Peyer's patch (tissue), 4 donors: ENCODE measurements around the gene OLFML2A. TPM values are rescaled to one million over a fixed set of nuclear protein-coding genes. Genes with fewer than 3 reads are reported as not detected.
"Not testable (repeated sequence)": the region's sequence is repeated elsewhere in the genome, so short reads cannot be mapped to it uniquely, and the experiment has no call there.

Source experiments
- DNase-seq, 3 donors: peaks; one replicate each; pipeline ENCODE4 v3.0.0-alpha.2; 2017 to 2019
- H3K27ac ChIP-seq, 4 donors: fragments of 200-600 bp; sonication (generic); one replicate each; pipeline ENCODE4 v1.5.1; 2016 to 2019
- H3K27me3 ChIP-seq, 2 donors: fragments of 200-600 bp; sonication (generic); one replicate each; pipeline ENCODE4 v1.5.1; 2019
- H3K36me3 ChIP-seq, 3 donors: fragments of 200-600 bp; sonication (generic); one replicate each; pipeline ENCODE4 v1.5.1; 2016 to 2019
- H3K4me1 ChIP-seq, 4 donors: fragments of 200-600 bp; sonication (generic); one replicate each; pipeline ENCODE4 v1.5.1; 2016 to 2019
- H3K4me3 ChIP-seq, 4 donors: fragments of 200-600 bp; sonication (generic); 1 replicate in 3 of 4; 2 replicates in 1 of 4; pipeline ENCODE4 v1.5.1; 2016 to 2019; ENCODE audit warnings: mild to moderate bottlenecking in 1 of 4
- H3K9me3 ChIP-seq, 4 donors: fragments of 200-600 bp; sonication (generic); one replicate each; pipeline ENCODE4 v1.5.1; 2016 to 2019; ENCODE audit warnings: mild to moderate bottlenecking in 1 of 4
- CTCF ChIP-seq, 6 experiments: fragments of 450-650 bp in 4 of 6; fragments of 200-600 bp in 2 of 6; sonication (generic) in 1 of 6; IDR thresholded peaks; one replicate each; pipeline ENCODE4 v1.5.1; 2017 to 2019; ENCODE audit warnings: antibody characterized with exemption in 6 of 6, mild to moderate bottlenecking in 3 of 6, moderate library complexity in 1 of 6
- POLR2A ChIP-seq, 2 donors: fragments of 450-650 bp; IDR thresholded peaks; one replicate each; pipeline ENCODE4 v1.5.1; 2017; ENCODE audit warnings: antibody characterized with exemption in 2 of 2, mild to moderate bottlenecking in 2 of 2, moderate library complexity in 2 of 2
- total RNA-seq, 4 donors: library from RNA; depleted of rRNA; stranded (reverse); fragments of >200 nt; gene quantifications; one replicate each; pipeline ENCODE4 v1.1.0, GENCODE V29; 2016

The OLFML2A gene
- total RNA-seq, 4 donors from 2014 or later, result 0.88 to 10.0 (median 8.7) TPM

GRCh38 chr9:124830593-124830992 is 53.7 kb downstream of the OLFML2A start:
- peaks cover 0 to 13% (median 0%) of the 10 kb centered on the region in 4 donors for H3K4me1 ChIP-seq
- no peaks in the 10 kb centered on the region for H3K36me3 ChIP-seq
- DNase-seq, result no peak
- no peak overlapping the region for H3K4me3 ChIP-seq
- H3K27me3 ChIP-seq, result no peaks in the 10 kb centered on the region
- no peak overlapping the region for H3K27ac ChIP-seq
- no peaks in the 10 kb centered on the region for H3K9me3 ChIP-seq
- TF ChIP-seq CTCF (IDR thresholded peaks at IDR 0.05), result no peak
- no peak for TF ChIP-seq POLR2A (IDR thresholded peaks at IDR 0.05)

- Histone ChIP-seq H3K27ac (peak overlapping the region in 2 of 4 donors; percentile 14 to 72), H3K36me3 (no peaks in the 10 kb centered on the region), H3K27me3 (no peaks in the 10 kb centered on the region), H3K4me1 (peaks cover 0 to 13% (median 0%) of the 10 kb centered on the region in 4 donors), H3K9me3 (no peaks in the 10 kb centered on the region), H3K4me3 (no peak overlapping the region)
- no peak for TF ChIP-seq CTCF (IDR thresholded peaks at IDR 0.05)
- no peak for TF ChIP-seq POLR2A (IDR thresholded peaks at IDR 0.05)
- DNase-seq, result no peak
These were observed 54.9 kb downstream of the OLFML2A start for GRCh38 chr9:124831642-124832364.

- Histone ChIP-seq H3K4me3 (peak overlapping the region in 1 of 4 donors; percentile 21), H3K36me3 (no peaks in the 10 kb centered on the region), H3K9me3 (no peaks in the 10 kb centered on the region), H3K27me3 (no peaks in the 10 kb centered on the region), H3K27ac (peak overlapping the region in 2 of 4 donors; percentile 61 to 80), H3K4me1 (peaks cover 0 to 13% (median 0%) of the 10 kb centered on the region in 4 donors)
- peak in 1 of 2 donors; percentile 27 for TF ChIP-seq POLR2A (IDR thresholded peaks at IDR 0.05)
- no peak for TF ChIP-seq CTCF (IDR thresholded peaks at IDR 0.05)
- peak in 2 of 3 donors; percentile 77 to 83 for DNase-seq
These were observed 57.7 kb downstream of the OLFML2A start for GRCh38 chr9:124834591-124834990.

- H3K36me3 ChIP-seq, result no peaks in the 10 kb centered on the region
- peaks cover 0 to 13% (median 0%) of the 10 kb centered on the region in 4 donors for H3K4me1 ChIP-seq
- no peaks in the 10 kb centered on the region for H3K27me3 ChIP-seq
- peak overlapping the region in 1 of 4 donors; percentile 21 for H3K4me3 ChIP-seq
- no peaks in the 10 kb centered on the region for H3K9me3 ChIP-seq
- peak in 2 of 3 donors; percentile 80 to 81 for DNase-seq
- H3K27ac ChIP-seq, result peak overlapping the region in 2 of 4 donors; percentile 61 to 80
- TF ChIP-seq POLR2A (IDR thresholded peaks at IDR 0.05), result no peak
- TF ChIP-seq CTCF (IDR thresholded peaks at IDR 0.05), result no peak
These were observed 58.2 kb downstream of the OLFML2A start for GRCh38 chr9:124835026-124835557.

- peaks cover 0 to 13% (median 0%) of the 10 kb centered on the region in 4 donors for H3K4me1 ChIP-seq
- not testable (repeated sequence) for H3K4me3 ChIP-seq, H3K27ac ChIP-seq, H3K9me3 ChIP-seq, DNase-seq, H3K27me3 ChIP-seq, H3K36me3 ChIP-seq
These were observed 61.2 kb downstream of the OLFML2A start for GRCh38 chr9:124838132-124838531.

GRCh38 chr9:124838567-124839275 is 61.8 kb downstream of the OLFML2A start:
- H3K36me3 ChIP-seq, DNase-seq, H3K27ac ChIP-seq, H3K27me3 ChIP-seq, H3K9me3 ChIP-seq: not testable (repeated sequence)
- Histone ChIP-seq H3K4me1 (peaks cover 0 to 13% (median 0%) of the 10 kb centered on the region in 4 donors), H3K4me3 (peak overlapping the region in 2 of 4 donors; percentile 22 to 32)
